ENCODE data around the gene IL19.
A peak's percentile ranks its signal among the peaks of the same experiment; 100 is the strongest.

Gene IL19

DNA sequence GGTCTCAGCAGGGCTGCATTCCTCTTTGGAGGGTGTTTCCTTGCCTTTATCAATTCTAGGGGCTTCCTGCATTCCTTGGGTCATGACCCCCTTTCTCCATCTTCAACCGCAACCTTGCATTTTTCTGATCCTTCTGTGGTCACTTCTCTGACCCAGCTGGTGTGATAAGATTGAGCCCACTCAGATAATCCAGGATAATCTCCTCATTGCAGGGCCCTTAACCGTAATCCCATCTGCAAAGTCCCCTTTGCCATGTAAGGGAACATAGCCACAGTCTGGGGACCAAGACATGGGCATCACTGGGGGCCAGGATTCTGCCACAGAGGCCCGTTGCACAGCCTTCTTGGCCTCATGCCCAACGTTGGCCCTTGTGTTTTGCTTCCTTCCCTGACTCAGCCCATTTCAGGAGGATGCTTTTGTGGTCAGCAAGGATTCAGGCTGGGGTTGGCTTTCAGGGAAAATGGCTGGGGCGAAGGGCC lies 35.0 kb upstream of the IL19 start:
- TF ChIP-seq, protein P1, sequence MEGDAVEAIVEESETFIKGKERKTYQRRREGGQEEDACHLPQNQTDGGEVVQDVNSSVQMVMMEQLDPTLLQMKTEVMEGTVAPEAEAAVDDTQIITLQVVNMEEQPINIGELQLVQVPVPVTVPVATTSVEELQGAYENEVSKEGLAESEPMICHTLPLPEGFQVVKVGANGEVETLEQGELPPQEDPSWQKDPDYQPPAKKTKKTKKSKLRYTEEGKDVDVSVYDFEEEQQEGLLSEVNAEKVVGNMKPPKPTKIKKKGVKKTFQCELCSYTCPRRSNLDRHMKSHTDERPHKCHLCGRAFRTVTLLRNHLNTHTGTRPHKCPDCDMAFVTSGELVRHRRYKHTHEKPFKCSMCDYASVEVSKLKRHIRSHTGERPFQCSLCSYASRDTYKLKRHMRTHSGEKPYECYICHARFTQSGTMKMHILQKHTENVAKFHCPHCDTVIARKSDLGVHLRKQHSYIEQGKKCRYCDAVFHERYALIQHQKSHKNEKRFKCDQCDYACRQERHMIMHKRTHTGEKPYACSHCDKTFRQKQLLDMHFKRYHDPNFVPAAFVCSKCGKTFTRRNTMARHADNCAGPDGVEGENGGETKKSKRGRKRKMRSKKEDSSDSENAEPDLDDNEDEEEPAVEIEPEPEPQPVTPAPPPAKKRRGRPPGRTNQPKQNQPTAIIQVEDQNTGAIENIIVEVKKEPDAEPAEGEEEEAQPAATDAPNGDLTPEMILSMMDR (IDR thresholded peaks at IDR 0.05; ENCODE audit: insufficient read depth, low read depth, low read length, missing control alignments) = no peak
- no peak for DNase-seq (ENCODE audit: low read depth)
- H3K4me3 ChIP-seq (ENCODE audit: low read depth, low read length) = no peak overlapping the region

DNA sequence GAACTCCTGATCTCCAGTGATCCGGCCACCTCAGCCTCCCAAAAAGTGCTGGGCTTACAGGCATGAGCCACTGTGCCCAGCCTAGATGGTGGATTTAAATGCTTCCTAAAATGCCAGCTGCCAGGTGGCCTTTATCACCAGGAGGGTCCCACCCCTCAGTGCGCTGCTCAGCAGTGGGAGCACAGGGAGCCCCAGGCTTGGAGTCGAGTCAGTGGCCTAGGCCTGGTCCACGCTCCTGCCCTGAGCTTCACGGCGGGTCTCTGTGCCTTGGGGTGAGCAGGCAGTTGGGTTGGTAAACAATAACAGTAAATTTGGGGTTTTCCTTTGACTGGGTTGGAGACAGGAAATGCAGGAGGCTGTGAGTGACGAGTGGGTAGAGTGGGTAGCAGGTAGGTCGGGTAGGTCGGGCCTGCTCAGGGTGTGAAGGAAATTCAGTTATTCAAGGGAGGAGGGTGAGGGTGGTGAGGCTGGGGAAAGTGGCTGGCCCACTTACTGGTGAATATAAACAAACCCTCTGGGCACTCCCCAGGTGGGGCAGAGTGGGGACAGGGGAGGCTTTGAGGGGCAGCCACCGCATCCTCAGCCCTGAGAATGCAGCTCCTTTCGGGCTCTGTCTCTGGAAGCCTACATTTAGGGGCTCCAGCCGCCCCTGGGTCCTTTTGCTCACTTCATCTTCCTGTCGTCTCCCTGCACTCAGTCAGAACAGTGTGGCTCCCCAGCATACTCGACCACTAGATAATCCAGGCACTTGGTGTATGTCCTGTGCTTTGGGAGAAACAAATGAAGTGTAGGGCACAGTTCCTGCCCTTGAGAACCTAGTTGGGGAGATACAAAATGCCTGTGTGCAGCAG lies 33.5 kb upstream of the IL19 start:
- no peak overlapping the region for H3K4me3 ChIP-seq (ENCODE audit: low read depth, low read length)
- no peak for DNase-seq (ENCODE audit: low read depth)
- TF ChIP-seq, protein P1 (IDR thresholded peaks at IDR 0.05; ENCODE audit: insufficient read depth, low read depth, low read length, missing control alignments) = no peak

DNA sequence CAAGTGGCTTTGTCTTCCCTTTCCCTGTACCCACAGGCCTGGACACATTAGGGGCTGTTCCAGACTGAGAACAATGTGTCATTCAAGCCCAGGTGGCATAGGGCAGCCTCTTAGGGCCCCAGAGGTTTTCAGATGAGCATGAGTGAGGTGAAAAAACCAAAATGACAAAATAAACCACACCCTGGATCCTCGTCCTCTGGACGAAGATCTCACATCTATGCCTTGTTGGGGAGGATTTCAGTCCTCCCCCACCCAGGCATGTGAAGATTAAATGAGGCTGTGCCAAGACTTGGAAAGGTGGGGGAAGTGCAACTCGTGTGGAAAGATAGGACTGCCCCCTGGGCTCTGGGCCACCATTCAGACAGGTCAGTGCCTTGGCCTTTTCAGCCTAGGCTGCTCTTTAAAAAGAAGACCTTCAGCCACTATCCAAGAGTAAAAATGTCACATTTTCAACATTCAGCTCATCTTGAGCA lies 32.8 kb upstream of the IL19 start:
- H3K4me3 ChIP-seq (ENCODE audit: low read depth, low read length) = no peak overlapping the region
- TF ChIP-seq, protein P1 (IDR thresholded peaks at IDR 0.05; ENCODE audit: insufficient read depth, low read depth, low read length, missing control alignments) = no peak
- peak; percentile 45 for DNase-seq (ENCODE audit: low read depth)

DNA sequence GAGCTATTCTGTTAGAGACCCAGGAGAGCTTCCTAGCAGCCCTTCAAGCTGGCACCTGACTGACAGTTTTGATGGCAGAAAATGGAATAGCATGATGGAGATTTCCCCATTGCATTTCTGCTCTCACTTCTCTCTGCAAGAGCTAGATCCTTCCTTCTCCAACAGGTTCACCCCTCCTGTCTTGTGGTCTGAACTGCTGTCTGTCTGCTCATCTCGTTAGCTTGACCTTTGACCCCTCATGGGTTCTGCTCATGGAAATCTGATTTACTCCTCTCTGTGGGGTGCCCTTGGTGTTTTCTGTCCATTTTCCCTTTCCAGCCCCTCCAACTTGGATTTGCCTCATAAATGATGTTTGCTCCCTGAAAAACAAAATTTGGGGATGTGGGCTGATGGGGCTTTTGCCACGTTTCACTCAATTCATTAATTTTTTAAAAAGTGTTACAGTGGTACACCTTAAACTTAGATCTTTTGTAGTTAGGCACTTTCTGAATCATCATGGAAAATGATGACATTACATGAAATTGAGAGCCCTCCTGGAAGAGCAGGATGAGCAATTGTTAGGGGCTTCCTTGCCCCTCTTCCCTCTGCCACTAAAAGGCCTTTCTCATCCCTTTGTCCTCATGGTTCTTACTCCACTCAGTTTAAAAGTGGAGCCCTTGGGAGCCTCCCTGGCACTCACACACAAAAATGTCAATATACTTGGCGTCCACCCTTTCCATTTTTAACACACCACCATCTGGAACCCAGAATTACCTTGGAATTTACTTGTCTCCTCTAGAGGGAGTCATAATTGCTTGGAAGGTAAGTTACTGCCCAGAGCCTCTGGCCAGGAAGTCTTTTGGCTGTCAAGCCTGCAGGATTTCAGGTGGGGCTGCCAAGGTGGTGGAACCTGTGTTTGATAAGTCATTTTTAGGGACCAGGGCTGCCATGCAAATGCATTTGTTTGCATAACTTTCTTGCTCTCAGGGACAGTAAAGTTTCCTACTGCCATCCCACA lies 31.9 kb upstream of the IL19 start:
- no peak overlapping the region for H3K4me3 ChIP-seq (ENCODE audit: low read depth, low read length)
- no peak for DNase-seq (ENCODE audit: low read depth)
- TF ChIP-seq, protein P1 (IDR thresholded peaks at IDR 0.05; ENCODE audit: insufficient read depth, low read depth, low read length, missing control alignments) = peak; percentile 22

DNA sequence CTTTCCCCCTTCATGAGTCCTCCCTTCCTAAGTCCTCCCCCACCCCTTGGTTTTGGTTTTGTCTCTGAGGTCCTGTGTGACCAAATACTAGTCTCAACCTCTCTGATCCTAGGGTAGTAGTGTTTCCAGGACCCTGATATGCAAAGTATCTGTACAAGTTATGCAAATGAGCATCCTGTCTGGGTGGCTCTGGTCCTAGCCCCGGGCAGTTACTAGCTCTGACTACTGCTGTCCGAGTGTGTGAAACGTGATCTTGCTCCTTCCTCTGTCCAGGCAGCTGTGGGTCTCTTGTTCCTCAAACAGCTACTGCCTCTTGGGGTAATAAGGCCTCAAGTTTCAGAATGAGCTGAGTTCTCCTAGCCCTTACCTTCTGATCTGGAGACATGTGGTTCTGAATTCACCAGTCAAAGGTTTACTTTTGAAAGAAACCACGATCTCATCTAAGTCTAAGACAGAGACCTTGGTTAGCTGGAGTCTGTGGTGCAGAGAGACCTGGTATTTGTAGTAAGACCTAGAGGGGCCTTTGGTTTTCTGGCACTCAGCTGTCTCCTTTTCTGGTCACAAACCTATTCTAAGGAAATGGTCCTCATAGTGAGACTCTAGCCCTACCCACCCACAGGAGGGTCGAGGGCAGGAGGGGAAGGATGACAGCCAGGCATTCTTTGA lies 31.0 kb upstream of the IL19 start:
- TF ChIP-seq, protein P1 (IDR thresholded peaks at IDR 0.05; ENCODE audit: insufficient read depth, low read depth, low read length, missing control alignments) = no peak
- DNase-seq (ENCODE audit: low read depth) = peak; percentile 99
- H3K4me3 ChIP-seq (ENCODE audit: low read depth, low read length) = no peak overlapping the region

DNA sequence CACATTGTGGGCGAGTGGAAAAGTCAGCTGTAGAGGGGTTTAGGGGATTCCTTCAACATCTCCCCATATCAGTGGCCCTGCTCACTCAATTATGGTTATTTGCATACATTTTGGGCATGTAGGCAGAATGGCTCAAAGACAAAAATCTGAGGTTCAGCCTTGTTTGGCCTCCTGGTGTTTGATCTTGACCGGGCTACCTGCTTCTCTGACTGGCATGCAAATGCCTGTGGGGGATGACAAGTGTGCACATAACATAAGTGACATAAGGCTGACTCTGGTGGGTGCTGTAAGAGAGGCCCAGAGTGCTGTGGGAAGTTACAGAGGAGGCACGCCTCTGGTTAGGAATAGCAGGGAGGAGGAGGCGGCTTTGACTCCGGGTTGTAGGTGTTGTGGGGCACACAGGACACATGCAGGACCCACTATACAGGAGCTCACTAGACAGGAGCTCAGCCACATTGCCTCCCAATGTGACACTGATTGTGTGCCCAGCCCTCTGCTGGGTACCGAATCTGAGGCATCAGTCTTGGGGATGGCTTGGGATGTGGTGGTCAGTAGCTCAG lies 29.4 kb upstream of the IL19 start:
- peak; percentile 72 for DNase-seq (ENCODE audit: low read depth)
- no peak overlapping the region for H3K4me3 ChIP-seq (ENCODE audit: low read depth, low read length)
- TF ChIP-seq, protein P1 (IDR thresholded peaks at IDR 0.05; ENCODE audit: insufficient read depth, low read depth, low read length, missing control alignments) = no peak

All from GM12865 (cell line).